Measurements from ENCODE around the gene EPN1. TPM values are rescaled to one million over a fixed set of nuclear protein-coding genes. Genes with fewer than 3 reads are reported as not detected.

Gene EPN1
- total RNA-seq, 4 donors from 2014 or later, result 52.1 to 168 (median 77.4) TPM

DNA sequence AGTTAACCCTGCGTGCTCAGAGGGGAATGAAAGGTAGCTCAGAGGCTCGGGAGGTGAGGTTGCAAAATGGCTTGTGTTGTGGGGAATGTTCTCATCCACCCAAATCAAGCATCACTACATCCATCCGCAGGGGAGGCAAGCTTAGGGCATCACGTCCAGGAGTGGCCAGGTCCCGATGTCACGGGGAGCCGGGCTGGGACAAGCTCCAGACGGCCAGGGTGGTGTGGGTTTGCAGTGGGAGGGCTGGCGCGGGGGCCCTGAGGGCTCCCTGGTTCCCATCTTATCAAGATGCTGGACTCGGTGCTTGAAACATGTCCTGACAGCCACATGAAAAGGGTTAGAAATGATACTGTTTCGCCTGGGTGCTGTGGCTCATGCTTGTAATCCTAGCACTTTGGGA is 25.8 kb downstream of the EPN1 start:
- WGBS, 2 donors, result 91% methylated on average over 11 of the region's 12 CpGs
- no peaks in the 10 kb centered on the region for H3K9me3 ChIP-seq

DNA sequence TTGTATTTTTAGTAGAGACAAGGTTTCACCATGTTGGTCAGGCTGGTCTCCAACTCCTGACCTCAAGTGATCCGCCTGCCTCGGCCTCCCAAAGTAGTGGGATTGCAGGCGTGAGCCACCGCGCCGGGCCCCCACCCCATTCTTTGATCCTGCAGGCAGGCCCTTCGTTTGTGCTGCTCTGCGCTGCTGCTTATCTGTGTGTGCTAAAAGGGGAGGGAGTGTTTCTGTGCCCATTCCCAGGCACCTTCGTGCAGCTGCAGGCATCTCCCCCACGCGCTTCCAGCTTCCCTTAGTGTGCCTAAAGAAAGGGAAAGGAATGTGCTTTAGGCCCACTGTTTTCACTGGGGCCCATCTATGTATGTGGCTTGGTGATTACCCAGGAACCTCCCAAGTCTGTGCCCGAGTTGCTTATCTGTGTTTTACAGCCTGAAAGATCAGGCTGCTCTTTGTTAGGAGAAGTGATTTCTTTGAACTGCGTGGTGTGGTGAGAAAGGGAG is 27.2 kb downstream of the EPN1 start:
- Histone ChIP-seq H3K27me3 (no peaks in the 10 kb centered on the region), H3K36me3 (peaks cover 0 to 45% (median 0%) of the 10 kb centered on the region in 3 donors), H3K4me1 (peaks cover 0 to 6% (median 0%) of the 10 kb centered on the region in 3 donors), H3K9me3 (no peaks in the 10 kb centered on the region), H3K27ac (no peak overlapping the region), H3K4me3 (no peak overlapping the region)
- WGBS, 2 donors, result 78 to 83% methylated on average over 2 to 13 of the region's 13 CpGs
- TF ChIP-seq, protein P1, sequence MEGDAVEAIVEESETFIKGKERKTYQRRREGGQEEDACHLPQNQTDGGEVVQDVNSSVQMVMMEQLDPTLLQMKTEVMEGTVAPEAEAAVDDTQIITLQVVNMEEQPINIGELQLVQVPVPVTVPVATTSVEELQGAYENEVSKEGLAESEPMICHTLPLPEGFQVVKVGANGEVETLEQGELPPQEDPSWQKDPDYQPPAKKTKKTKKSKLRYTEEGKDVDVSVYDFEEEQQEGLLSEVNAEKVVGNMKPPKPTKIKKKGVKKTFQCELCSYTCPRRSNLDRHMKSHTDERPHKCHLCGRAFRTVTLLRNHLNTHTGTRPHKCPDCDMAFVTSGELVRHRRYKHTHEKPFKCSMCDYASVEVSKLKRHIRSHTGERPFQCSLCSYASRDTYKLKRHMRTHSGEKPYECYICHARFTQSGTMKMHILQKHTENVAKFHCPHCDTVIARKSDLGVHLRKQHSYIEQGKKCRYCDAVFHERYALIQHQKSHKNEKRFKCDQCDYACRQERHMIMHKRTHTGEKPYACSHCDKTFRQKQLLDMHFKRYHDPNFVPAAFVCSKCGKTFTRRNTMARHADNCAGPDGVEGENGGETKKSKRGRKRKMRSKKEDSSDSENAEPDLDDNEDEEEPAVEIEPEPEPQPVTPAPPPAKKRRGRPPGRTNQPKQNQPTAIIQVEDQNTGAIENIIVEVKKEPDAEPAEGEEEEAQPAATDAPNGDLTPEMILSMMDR (IDR thresholded peaks at IDR 0.05), result no peak
- TF ChIP-seq POLR2A (IDR thresholded peaks at IDR 0.05), result no peak
- DNase-seq, result no peak
- intact Hi-C loops (cut with DNase I), result no loop called here

More for the DNA sequence above, 25.8 kb downstream of the EPN1 start:
- TF ChIP-seq POLR2A (IDR thresholded peaks at IDR 0.05), result no peak
- TF ChIP-seq, protein P1 (IDR thresholded peaks at IDR 0.05), result no peak
- no peak overlapping the region for H3K4me3 ChIP-seq
- intact Hi-C loops (cut with DNase I), result no loop called here
- peaks cover 0 to 6% (median 0%) of the 10 kb centered on the region in 3 donors for H3K4me1 ChIP-seq
- H3K27me3 ChIP-seq, result no peaks in the 10 kb centered on the region
- no peak for DNase-seq
- H3K36me3 ChIP-seq, result peaks cover 0 to 59% (median 9%) of the 10 kb centered on the region in 3 donors
- H3K27ac ChIP-seq, result no peak overlapping the region

DNA sequence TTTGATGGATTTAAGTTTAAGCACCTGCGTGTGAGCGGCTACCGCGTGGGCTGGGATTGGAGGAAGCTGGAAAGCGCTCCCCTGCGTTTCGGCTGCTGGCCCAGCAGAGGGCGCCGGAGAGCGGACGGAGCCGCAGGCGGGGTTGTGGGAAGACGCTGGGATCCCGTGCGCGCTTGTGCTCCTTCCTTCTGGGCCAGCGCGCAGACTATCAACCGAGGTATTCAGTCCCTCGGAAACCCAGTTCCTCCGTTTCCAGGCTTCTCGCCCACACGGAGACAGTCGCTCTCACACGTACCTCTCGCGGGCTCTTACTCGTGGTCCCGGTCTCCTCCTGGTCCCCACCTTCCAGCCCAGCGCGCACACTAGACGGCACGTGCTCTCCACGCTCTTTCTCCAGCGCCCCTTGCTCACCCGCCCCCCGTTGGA is 28.8 kb downstream of the EPN1 start:
- TF ChIP-seq, protein P1 (IDR thresholded peaks at IDR 0.05), result peak; percentile 40 to 73 (median 54)
- TF ChIP-seq POLR2A (IDR thresholded peaks at IDR 0.05), result no peak
- no peak overlapping the region for H3K27ac ChIP-seq
- peaks cover 0 to 6% (median 0%) of the 10 kb centered on the region in 3 donors for H3K4me1 ChIP-seq
- no peak overlapping the region for H3K4me3 ChIP-seq
- 64 to 71% methylated on average over 26 to 35 of the region's 38 CpGs for WGBS, 2 donors
- H3K36me3 ChIP-seq, result peaks cover 0 to 29% (median 0%) of the 10 kb centered on the region in 3 donors
- H3K9me3 ChIP-seq, result no peaks in the 10 kb centered on the region
- DNase-seq, result no peak
- H3K27me3 ChIP-seq, result no peaks in the 10 kb centered on the region
- intact Hi-C loops (cut with DNase I), result no loop called here

DNA sequence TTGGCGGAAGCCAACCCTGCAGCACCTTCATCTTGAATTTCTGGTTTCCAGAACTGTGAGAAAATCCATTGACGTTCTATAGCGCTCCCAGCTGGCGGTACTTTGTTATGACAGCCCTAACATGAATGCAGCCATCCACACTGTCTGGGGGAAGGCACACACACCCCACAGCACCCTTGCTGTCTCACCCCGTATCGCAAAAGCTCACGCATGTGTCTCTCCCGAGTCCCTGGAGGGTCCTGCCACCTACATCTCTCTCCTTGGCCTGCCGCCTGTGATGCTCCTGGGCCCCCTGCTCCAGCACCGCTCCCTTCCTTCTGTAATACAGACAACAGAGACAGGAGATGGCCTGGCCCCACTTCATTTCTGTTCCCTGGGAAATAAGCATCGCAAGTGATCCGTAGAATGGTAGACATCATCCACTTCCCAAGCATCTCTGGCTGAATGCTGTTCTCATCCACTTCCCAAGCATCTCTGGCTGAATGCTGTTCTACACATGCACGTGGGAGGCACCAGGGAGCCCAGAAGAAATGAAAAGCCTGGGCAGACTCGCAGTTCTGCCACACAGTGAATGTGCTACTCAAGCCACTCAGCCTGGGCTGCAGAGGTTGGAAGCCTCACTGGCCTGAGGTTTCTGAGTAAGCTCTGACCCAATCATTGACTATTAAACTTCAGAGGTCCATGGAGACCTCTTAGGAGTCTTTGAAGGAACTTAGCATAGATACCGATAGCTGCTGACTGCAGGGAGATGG is 29.6 kb downstream of the EPN1 start:
- 90 to 95% methylated on average over 11 to 13 of the region's 15 CpGs for WGBS, 2 donors
- peaks cover 0 to 6% (median 0%) of the 10 kb centered on the region in 3 donors for H3K4me1 ChIP-seq
- no peak for DNase-seq
- intact Hi-C loops (cut with DNase I), result no loop called here
- no peak for TF ChIP-seq POLR2A (IDR thresholded peaks at IDR 0.05)
- TF ChIP-seq, protein P1 (IDR thresholded peaks at IDR 0.05), result peak in 1 of 6 experiments; percentile 28
- no peaks in the 10 kb centered on the region for H3K27me3 ChIP-seq
- H3K27ac ChIP-seq, result no peak overlapping the region
- no peak overlapping the region for H3K4me3 ChIP-seq
- H3K36me3 ChIP-seq, result peaks cover 0 to 21% (median 0%) of the 10 kb centered on the region in 3 donors
- no peaks in the 10 kb centered on the region for H3K9me3 ChIP-seq

DNA sequence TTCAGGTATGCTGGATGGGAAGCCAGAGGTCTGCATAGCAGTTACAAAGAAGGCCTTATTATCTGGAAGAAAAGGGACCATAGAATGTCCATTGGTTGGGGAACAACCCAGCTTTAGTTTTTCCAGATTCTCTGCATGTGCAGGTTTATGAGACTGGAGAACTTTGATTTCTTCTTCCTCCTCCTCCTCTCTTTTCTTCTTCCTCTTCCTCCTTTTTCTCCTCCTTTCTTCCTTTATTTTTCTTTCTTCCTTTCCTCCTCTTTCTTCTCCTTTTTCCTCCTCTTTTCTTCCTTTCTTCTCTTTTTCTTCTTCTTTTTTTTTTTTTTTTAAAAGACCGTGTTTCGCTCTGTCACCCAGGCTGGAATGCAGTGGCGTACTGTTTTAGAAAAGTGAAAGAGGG is 30.9 kb downstream of the EPN1 start:
- Histone ChIP-seq H3K4me1 (peaks cover 0 to 6% (median 0%) of the 10 kb centered on the region in 3 donors), H3K27ac (no peak overlapping the region), H3K36me3 (peaks cover 0 to 8% (median 0%) of the 10 kb centered on the region in 3 donors), H3K9me3 (no peaks in the 10 kb centered on the region), H3K27me3 (no peaks in the 10 kb centered on the region), H3K4me3 (no peak overlapping the region)
- intact Hi-C loops (cut with DNase I), result no loop called here
- TF ChIP-seq, protein P1 (IDR thresholded peaks at IDR 0.05), result no peak
- TF ChIP-seq POLR2A (IDR thresholded peaks at IDR 0.05), result no peak
- no peak for DNase-seq
- 80% methylated on average over 1 of the region's 3 CpGs; no CpG with 5 or more reads in 1 of the 2 donors for WGBS, 2 donors
